Measurements from ENCODE around the gene TRIM62. TPM values are rescaled to one million over a fixed set of nuclear protein-coding genes. Genes with fewer than 3 reads are reported as not detected.

TRIM62 gene
- total and polyA plus RNA-seq, 2 experiments from 2014 or later = 2.5 to 4.2 TPM

GRCh38 chr1:33165809-33166208, 16.0 kb downstream of the TRIM62 start:
- DNase-seq (ENCODE audit: low spot score) = no peak
- Histone ChIP-seq H3K4me3 (no peak overlapping the region), H2AFZ (no peak overlapping the region), H3K27ac (no peak overlapping the region), H4K20me1 (ENCODE audit: insufficient read depth, poor library complexity, severe bottlenecking) (no peaks in the 10 kb centered on the region), H3K9me3 (ENCODE audit: low read depth) (no peaks in the 10 kb centered on the region), H3K9me2 (replicated peaks; ENCODE audit: insufficient read depth) (no peaks in the 10 kb centered on the region), H3K36me3 (replicated peaks; ENCODE audit: insufficient read depth, low read depth) (no peaks in the 10 kb centered on the region), H3K4me1 (ENCODE audit: insufficient read depth) (peaks cover 16% of the 10 kb centered on the region), H3K27me3 (no peaks in the 10 kb centered on the region), H3K79me2 (no peaks in the 10 kb centered on the region), H3K4me2 (no peak overlapping the region)
- TF ChIP-seq EZH2 (IDR thresholded peaks at IDR 0.05; ENCODE audit: borderline replicate concordance) = no peak
- no peak for TF ChIP-seq EZH2phosphoT487 (IDR thresholded peaks at IDR 0.05; ENCODE audit: low read depth, severe bottlenecking, unreplicated experiment)
- no peak for TF ChIP-seq CTCF (IDR thresholded peaks at IDR 0.05; ENCODE audit: poor library complexity)
- WGBS (ENCODE audit: low lambda C conversion rate, missing lambda C conversion rate) = 96% methylated on average over 6 of the region's 6 CpGs

DNA sequence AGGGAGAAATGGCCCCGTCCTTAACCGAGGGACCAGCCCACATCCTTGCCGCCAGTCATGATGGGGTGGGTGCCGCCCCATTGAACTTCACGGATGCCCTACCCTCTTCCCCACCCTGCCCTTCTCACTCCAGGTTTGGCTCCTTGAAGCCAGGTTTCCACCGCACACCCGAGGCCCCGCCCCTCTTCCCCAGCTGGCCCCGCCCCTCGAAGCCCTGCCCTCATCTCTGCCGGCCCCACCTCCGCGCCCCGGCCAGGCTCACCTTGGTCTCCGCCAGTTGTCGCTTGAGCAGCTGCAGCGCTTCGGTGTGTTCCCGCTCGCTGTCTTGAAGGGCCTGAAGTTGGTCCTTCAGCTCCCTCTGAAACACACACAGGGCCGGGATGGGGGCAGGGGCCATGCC, 16.6 kb downstream of the TRIM62 start:
- Histone ChIP-seq H3K4me2 (no peak overlapping the region), H2AFZ (no peak overlapping the region), H3K4me3 (no peak overlapping the region), H4K20me1 (ENCODE audit: insufficient read depth, poor library complexity, severe bottlenecking) (no peaks in the 10 kb centered on the region), H3K27me3 (no peaks in the 10 kb centered on the region), H3K4me1 (ENCODE audit: insufficient read depth) (peaks cover 17% of the 10 kb centered on the region), H3K79me2 (no peaks in the 10 kb centered on the region), H3K36me3 (replicated peaks; ENCODE audit: insufficient read depth, low read depth) (no peaks in the 10 kb centered on the region), H3K9me2 (replicated peaks; ENCODE audit: insufficient read depth) (no peaks in the 10 kb centered on the region), H3K9me3 (ENCODE audit: low read depth) (no peaks in the 10 kb centered on the region), H3K27ac (no peak overlapping the region)
- TF ChIP-seq EZH2phosphoT487 (IDR thresholded peaks at IDR 0.05; ENCODE audit: low read depth, severe bottlenecking, unreplicated experiment) (no peak), CTCF (IDR thresholded peaks at IDR 0.05; ENCODE audit: poor library complexity) (no peak), EZH2 (IDR thresholded peaks at IDR 0.05; ENCODE audit: borderline replicate concordance) (no peak)
- 89% methylated on average over 13 of the region's 21 CpGs for WGBS (ENCODE audit: low lambda C conversion rate, missing lambda C conversion rate)
- no peak for DNase-seq (ENCODE audit: low spot score)

DNA sequence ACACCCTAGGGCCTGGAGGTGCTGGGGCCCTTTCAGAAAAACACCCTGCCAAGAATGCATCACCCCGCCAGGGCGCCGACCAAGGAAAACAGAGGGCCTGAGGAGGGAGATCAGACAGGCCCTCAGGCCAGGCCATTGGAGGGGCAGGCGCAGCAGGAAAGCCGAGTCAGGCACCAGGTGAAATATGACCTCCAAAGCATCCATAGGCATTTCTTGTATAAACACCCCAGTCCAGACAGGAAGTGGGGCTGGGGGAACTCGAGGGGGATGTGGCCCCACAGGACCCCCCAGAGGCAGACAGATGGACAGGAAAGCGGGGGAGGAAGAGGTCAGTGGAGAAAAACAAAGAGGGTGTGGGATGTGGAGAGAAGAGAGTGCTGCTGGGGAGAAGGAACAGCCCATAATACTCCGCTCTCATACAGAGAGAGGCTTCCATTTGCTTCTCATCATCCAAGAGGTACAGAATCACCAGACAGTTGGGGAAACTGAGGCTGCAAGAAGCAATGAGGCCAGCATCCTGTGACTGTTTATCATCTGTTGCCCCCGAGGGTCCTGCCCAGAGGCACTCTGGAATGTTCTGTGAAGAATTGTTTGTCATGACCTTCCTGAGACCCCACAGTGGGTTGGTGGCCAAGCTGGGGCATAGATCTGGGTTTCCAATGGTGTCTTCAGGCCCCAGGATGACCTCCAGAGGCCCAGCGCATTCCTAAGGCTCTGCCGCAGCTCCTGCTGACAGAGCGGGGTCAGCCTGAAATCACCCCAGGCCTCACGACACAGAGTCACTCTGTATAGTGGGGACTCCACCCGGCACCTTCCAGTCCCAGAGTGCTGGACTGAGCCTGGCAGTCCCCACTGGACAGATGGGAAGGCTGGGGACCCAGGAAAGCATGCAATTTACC, 18.0 kb downstream of the TRIM62 start:
- Histone ChIP-seq H3K4me2 (no peak overlapping the region), H4K20me1 (ENCODE audit: insufficient read depth, poor library complexity, severe bottlenecking) (no peaks in the 10 kb centered on the region), H3K4me3 (no peak overlapping the region), H3K36me3 (replicated peaks; ENCODE audit: insufficient read depth, low read depth) (no peaks in the 10 kb centered on the region), H3K79me2 (no peaks in the 10 kb centered on the region), H2AFZ (no peak overlapping the region), H3K27me3 (no peaks in the 10 kb centered on the region), H3K4me1 (ENCODE audit: insufficient read depth) (peaks cover 17% of the 10 kb centered on the region), H3K9me3 (ENCODE audit: low read depth) (no peaks in the 10 kb centered on the region), H3K9me2 (replicated peaks; ENCODE audit: insufficient read depth) (no peaks in the 10 kb centered on the region), H3K27ac (peak overlapping the region; percentile 34)
- no peak for DNase-seq (ENCODE audit: low spot score)
- TF ChIP-seq CTCF (IDR thresholded peaks at IDR 0.05; ENCODE audit: poor library complexity) = no peak
- no peak for TF ChIP-seq EZH2 (IDR thresholded peaks at IDR 0.05; ENCODE audit: borderline replicate concordance)
- TF ChIP-seq EZH2phosphoT487 (IDR thresholded peaks at IDR 0.05; ENCODE audit: low read depth, severe bottlenecking, unreplicated experiment) = no peak
- 65% methylated on average over 13 of the region's 14 CpGs for WGBS (ENCODE audit: low lambda C conversion rate, missing lambda C conversion rate)

All from hepatocyte (in vitro differentiated cells).